ENCODE results near the gene WNT7B.

DNA sequence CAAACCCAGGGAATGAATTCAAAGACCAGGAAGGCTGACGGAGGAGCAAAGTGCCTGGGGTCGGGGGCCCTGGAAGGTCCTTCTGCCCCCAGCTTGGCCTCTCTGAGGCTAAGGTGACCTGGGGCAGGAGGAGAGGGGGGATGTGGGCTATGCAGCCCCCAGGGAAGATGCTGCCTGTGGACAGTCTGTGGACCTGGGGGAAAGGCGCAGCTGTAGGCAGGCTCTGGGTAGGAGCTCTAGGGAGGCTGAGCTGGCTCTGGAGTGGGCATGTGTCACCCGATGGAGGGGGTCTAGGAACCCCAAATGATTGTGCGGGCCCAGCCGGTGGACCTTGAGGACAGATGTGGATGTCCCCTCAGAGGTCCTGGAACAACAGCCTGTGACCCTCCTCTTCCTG is 42.8 kb downstream of the WNT7B start:
- TF ChIP-seq, protein P1, sequence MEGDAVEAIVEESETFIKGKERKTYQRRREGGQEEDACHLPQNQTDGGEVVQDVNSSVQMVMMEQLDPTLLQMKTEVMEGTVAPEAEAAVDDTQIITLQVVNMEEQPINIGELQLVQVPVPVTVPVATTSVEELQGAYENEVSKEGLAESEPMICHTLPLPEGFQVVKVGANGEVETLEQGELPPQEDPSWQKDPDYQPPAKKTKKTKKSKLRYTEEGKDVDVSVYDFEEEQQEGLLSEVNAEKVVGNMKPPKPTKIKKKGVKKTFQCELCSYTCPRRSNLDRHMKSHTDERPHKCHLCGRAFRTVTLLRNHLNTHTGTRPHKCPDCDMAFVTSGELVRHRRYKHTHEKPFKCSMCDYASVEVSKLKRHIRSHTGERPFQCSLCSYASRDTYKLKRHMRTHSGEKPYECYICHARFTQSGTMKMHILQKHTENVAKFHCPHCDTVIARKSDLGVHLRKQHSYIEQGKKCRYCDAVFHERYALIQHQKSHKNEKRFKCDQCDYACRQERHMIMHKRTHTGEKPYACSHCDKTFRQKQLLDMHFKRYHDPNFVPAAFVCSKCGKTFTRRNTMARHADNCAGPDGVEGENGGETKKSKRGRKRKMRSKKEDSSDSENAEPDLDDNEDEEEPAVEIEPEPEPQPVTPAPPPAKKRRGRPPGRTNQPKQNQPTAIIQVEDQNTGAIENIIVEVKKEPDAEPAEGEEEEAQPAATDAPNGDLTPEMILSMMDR (IDR thresholded peaks at IDR 0.05) = no peak
- no peak for TF ChIP-seq POLR2A (IDR thresholded peaks at IDR 0.05)

Measured in Peyer's patch (tissue), 4 donors.